B cell (primary cell): ENCODE measurements around the gene GALNT11. TPM values are rescaled to one million over a fixed set of nuclear protein-coding genes. Genes with fewer than 3 reads are reported as not detected.

Experiments used
- ATAC-seq: fragments of 200-7000 bp; cut with Tn5 transposase; one replicate; pipeline ENCODE4 v1.10.0; 2021; ENCODE audit warnings: low read depth, mild to moderate bottlenecking, moderate number of reproducible peaks, moderate library complexity
- CTCF ChIA-PET: fragments of 350-600 bp; sonication (Branson Sonifier 250); formaldehyde crosslinking; loops from one replicate; lab custom pipeline; 2021; ENCODE audit warnings: antibody characterized with exemption, inconsistent platforms; lab: Charles Lee
- POLR2A ChIA-PET: fragments of 350-600 bp; sonication (Branson Sonifier 250); formaldehyde crosslinking; loops from one replicate; lab custom pipeline; 2021; ENCODE audit warnings: antibody characterized with exemption; lab: Charles Lee
- DNase-seq: peaks from one replicate; pipeline ENCODE4 v3.0.0; 2013
- H2AFZ ChIP-seq: 2 replicates; pipeline ENCODE4 v1.6.1; 2012; ENCODE audit warnings: mild to moderate bottlenecking, low read depth, low read length; ENCODE audit not compliant: insufficient read depth, poor library complexity, severe bottlenecking
- H3K27ac ChIP-seq, 2 donors: 1 replicate in 1 of 2; 2 replicates in 1 of 2; pipeline ENCODE4 v1.5.1; 2012 to 2013; ENCODE audit warnings: low read length in 2 of 2, mild to moderate bottlenecking in 2 of 2, moderate library complexity in 1 of 2
- H3K27me3 ChIP-seq, 4 experiments: fragments of 200-600 bp in 1 of 4; sonication (generic) in 1 of 4; replicated peaks in 1 of 4; 1 replicate in 2 of 4; 2 replicates in 2 of 4; pipeline versions ENCODE4 v1.6.1 to v1.7.0; 2013 to 2016; ENCODE audit warnings: low read length in 3 of 4, mild to moderate bottlenecking in 2 of 4, mixed read lengths in 1 of 4, moderate library complexity in 1 of 4; ENCODE audit not compliant: insufficient read depth in 4 of 4, control insufficient read depth in 3 of 4; ENCODE audit errors: control extremely low read depth in 1 of 4
- H3K36me3 ChIP-seq, 2 experiments: replicated peaks in 1 of 2; 1 replicate in 1 of 2; 2 replicates in 1 of 2; pipeline versions ENCODE4 v1.6.1 to v1.7.1; 2013; ENCODE audit warnings: low read length in 1 of 2; ENCODE audit not compliant: insufficient read depth in 2 of 2, control insufficient read depth in 1 of 2; ENCODE audit errors: control extremely low read depth in 1 of 2, extremely low read depth in 1 of 2
- H3K4me1 ChIP-seq, 2 donors: fragments of 200-600 bp in 1 of 2; sonication (generic) in 1 of 2; 1 replicate in 1 of 2; 2 replicates in 1 of 2; pipeline versions ENCODE4 v1.5.1 to v1.6.1; 2013 to 2017; ENCODE audit warnings: low read length in 2 of 2; ENCODE audit not compliant: control insufficient read depth in 2 of 2, insufficient read depth in 2 of 2
- H3K4me2 ChIP-seq: replicated peaks from 2 replicates; pipeline ENCODE3; 2012; ENCODE audit warnings: mild to moderate bottlenecking, low read depth, low read length; ENCODE audit not compliant: poor library complexity, severe bottlenecking
- H3K4me3 ChIP-seq, 5 experiments: fragments of 200-600 bp in 1 of 5; sonication (generic) in 1 of 5; 1 replicate in 3 of 5; 2 replicates in 2 of 5; pipeline versions ENCODE4 v1.5.1 to v1.7.0; 2011 to 2016; ENCODE audit warnings: low read length in 4 of 5, mild to moderate bottlenecking in 4 of 5, low read depth in 2 of 5, control low read depth in 1 of 5, moderate library complexity in 1 of 5; ENCODE audit not compliant: insufficient read depth in 1 of 5; ENCODE audit errors: control extremely low read depth in 1 of 5, extremely low read depth in 1 of 5
- H3K79me2 ChIP-seq: fragments of 200-600 bp; sonication (generic); one replicate; pipeline ENCODE4 v1.6.0; 2016; ENCODE audit warnings: low read length; ENCODE audit not compliant: control insufficient read depth, insufficient read depth
- H3K9ac ChIP-seq: fragments of 200-600 bp; sonication (generic); 2 replicates; pipeline ENCODE4 v1.6.1; 2017; ENCODE audit warnings: mild to moderate bottlenecking, low read length, moderate library complexity
- H3K9me3 ChIP-seq, 3 donors: one replicate each; pipeline versions ENCODE4 v1.6.1 to v1.7.1; 2013; ENCODE audit warnings: low read length in 2 of 3; ENCODE audit not compliant: control insufficient read depth in 2 of 3, insufficient read depth in 1 of 3; ENCODE audit errors: control extremely low read depth in 1 of 3
- H4K20me1 ChIP-seq: 2 replicates; pipeline ENCODE4 v1.6.0; 2012; ENCODE audit warnings: mild to moderate bottlenecking, low read length; ENCODE audit not compliant: insufficient read depth, control insufficient read depth, poor library complexity, severe bottlenecking
- H3K27ac Mint-ChIP-seq: one replicate; pipeline ENCODE4 v1.8.0; 2021; ENCODE audit warnings: mixed read lengths
- H3K27me3 Mint-ChIP-seq: one replicate; pipeline ENCODE4 v1.8.0; 2021; ENCODE audit warnings: mixed read lengths
- H3K4me1 Mint-ChIP-seq: one replicate; pipeline ENCODE4 v1.8.0; 2021; ENCODE audit warnings: mixed read lengths
- H3K4me3 Mint-ChIP-seq: one replicate; pipeline ENCODE4 v1.8.0; 2021; ENCODE audit warnings: mixed read lengths
- H3K9me3 Mint-ChIP-seq: one replicate; pipeline ENCODE4 v1.8.0; 2022; ENCODE audit warnings: mixed read lengths; ENCODE audit not compliant: insufficient read depth
- EZH2 ChIP-seq: IDR thresholded peaks from 2 replicates; pipeline ENCODE4 v1.6.1; 2012; ENCODE audit warnings: borderline replicate concordance, low read depth, mild to moderate bottlenecking, moderate library complexity, low read length; ENCODE audit not compliant: insufficient read depth, poor library complexity, severe bottlenecking
- WGBS: methylation state at CpG from one replicate; pipeline ENCODE4 v1.1.5; 2013; ENCODE audit warnings: missing lambda C conversion rate; ENCODE audit not compliant: insufficient coverage; 5-methylcytosine and 5-hydroxymethylcytosine counted together
- intact Hi-C: fragments of 100-400 bp; cut with micrococcal nuclease; formaldehyde crosslinking; loops from one replicate; pipeline ENCODE4 v1.10.0; 2022
- polyA plus RNA-seq: library from polyadenylated mRNA; depleted of rRNA; stranded (reverse); fragments of >200 nt; gene quantifications from 2 replicates; pipeline ENCODE4 v1.2.3, GENCODE V29; 2012
- total RNA-seq, 2 donors: library from RNA; stranded (reverse); fragments of 120-200 nt in 1 of 2; gene quantifications; 1 replicate in 1 of 2; 2 replicates in 1 of 2; pipeline versions ENCODE4 v1.2.3 to v1.2.4, GENCODE V29; 2013 to 2022
- TF ChIP-seq, protein P1 (sequence below): fragments of 200-600 bp; IDR thresholded peaks from one replicate; pipeline ENCODE4 v1.8.0; 2022; ENCODE audit warnings: antibody characterized with exemption, mild to moderate bottlenecking

The GALNT11 gene
- total and polyA plus RNA-seq, 2 donors (not counting 1 experiment from before 2014, with no cell fraction given) = 13.8 to 14.5 TPM

DNA sequence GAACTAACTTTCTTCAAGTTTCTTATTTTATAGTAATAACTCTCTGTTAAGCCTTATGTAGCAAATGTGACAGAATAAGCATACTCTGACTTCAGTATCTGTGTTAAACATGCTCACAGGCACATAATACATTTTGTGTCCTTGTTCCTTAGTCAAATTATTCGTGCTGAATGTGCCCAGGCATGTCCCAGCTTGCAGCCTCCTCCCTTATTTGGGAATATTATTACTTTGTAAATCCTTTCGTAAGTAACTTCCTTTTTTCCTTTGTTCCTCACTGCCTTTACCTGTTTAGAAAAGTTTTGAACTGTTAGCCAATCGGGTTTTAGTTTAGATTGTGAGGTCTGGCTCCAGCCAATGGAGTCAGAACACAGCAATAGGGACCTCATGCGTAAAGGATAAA is 46.9 kb downstream of the GALNT11 start:
- H3K9ac ChIP-seq = no peak overlapping the region
- no peak overlapping the region for H3K4me3 ChIP-seq
- H3K9me3 ChIP-seq = peaks cover 0 to 13% (median 10%) of the 10 kb centered on the region in 3 donors
- H3K36me3 ChIP-seq = no peaks in the 10 kb centered on the region
- H3K27me3 ChIP-seq = no peaks in the 10 kb centered on the region
- H3K79me2 ChIP-seq = no peaks in the 10 kb centered on the region
- intact Hi-C loops = no loop called here
- H4K20me1 ChIP-seq = no peaks in the 10 kb centered on the region
- ChIA-PET POLR2A (no interaction called here), CTCF (no interaction called here)
- no peak for DNase-seq
- no peak overlapping the region for H3K27ac ChIP-seq
- H3K4me1 ChIP-seq = no peaks in the 10 kb centered on the region
- ATAC-seq = no peak
- WGBS = 81% methylated on average over 2 of the region's 4 CpGs
- TF ChIP-seq EZH2 = no peak
- TF ChIP-seq, protein P1, sequence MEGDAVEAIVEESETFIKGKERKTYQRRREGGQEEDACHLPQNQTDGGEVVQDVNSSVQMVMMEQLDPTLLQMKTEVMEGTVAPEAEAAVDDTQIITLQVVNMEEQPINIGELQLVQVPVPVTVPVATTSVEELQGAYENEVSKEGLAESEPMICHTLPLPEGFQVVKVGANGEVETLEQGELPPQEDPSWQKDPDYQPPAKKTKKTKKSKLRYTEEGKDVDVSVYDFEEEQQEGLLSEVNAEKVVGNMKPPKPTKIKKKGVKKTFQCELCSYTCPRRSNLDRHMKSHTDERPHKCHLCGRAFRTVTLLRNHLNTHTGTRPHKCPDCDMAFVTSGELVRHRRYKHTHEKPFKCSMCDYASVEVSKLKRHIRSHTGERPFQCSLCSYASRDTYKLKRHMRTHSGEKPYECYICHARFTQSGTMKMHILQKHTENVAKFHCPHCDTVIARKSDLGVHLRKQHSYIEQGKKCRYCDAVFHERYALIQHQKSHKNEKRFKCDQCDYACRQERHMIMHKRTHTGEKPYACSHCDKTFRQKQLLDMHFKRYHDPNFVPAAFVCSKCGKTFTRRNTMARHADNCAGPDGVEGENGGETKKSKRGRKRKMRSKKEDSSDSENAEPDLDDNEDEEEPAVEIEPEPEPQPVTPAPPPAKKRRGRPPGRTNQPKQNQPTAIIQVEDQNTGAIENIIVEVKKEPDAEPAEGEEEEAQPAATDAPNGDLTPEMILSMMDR = no peak
- H3K27ac Mint-ChIP-seq = no peak overlapping the region
- peaks cover 6% of the 10 kb centered on the region for H3K4me1 Mint-ChIP-seq
- H3K4me3 Mint-ChIP-seq = no peak overlapping the region
- H3K9me3 Mint-ChIP-seq = peaks cover 8% of the 10 kb centered on the region
- no peak overlapping the region for H3K4me2 ChIP-seq
- H3K27me3 Mint-ChIP-seq = no peaks in the 10 kb centered on the region
- H2AFZ ChIP-seq = no peak overlapping the region

DNA sequence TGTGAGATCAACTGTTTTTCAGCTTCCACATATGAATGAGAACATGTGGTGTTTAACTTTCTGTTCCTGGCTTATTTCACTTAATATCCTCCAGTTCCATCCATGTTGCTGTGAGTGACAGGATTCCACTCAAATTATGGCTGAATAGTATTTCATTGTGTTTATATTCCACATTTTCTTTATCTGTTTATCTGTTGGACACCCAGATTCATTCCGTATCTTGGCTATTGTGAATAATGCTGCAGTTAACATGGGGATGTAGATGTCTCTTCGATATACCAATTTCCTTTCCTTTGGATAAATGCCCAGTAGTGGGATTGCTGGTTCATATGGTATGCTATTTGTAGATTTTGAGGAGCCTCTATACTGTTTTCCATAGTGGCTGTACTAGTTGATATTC is 47.9 kb downstream of the GALNT11 start:
- no peaks in the 10 kb centered on the region for H3K27me3 ChIP-seq
- peaks cover 8% of the 10 kb centered on the region for H3K9me3 Mint-ChIP-seq
- peaks cover 15% of the 10 kb centered on the region for H3K4me1 Mint-ChIP-seq
- WGBS = no CpG with 5 or more reads among the region's 2 CpGs
- intact Hi-C loops = no loop called here
- DNase-seq = no peak
- peaks cover 3% of the 10 kb centered on the region in 2 donors for H3K4me1 ChIP-seq
- H3K9me3 ChIP-seq = peaks cover 0 to 13% (median 10%) of the 10 kb centered on the region in 3 donors
- H3K9ac ChIP-seq = no peak overlapping the region
- TF ChIP-seq EZH2 = no peak
- TF ChIP-seq, protein P1 = no peak
- H4K20me1 ChIP-seq = no peaks in the 10 kb centered on the region
- no peaks in the 10 kb centered on the region for H3K27me3 Mint-ChIP-seq
- no peak overlapping the region for H3K27ac ChIP-seq
- no peaks in the 10 kb centered on the region for H3K36me3 ChIP-seq
- POLR2A ChIA-PET = no interaction called here
- no peak overlapping the region for H3K4me2 ChIP-seq
- CTCF ChIA-PET = no interaction called here
- no peak overlapping the region for H3K4me3 Mint-ChIP-seq
- no peak for ATAC-seq
- H3K27ac Mint-ChIP-seq = no peak overlapping the region
- H3K4me3 ChIP-seq = no peak overlapping the region
- H2AFZ ChIP-seq = no peak overlapping the region
- H3K79me2 ChIP-seq = no peaks in the 10 kb centered on the region
